ENCODE data around the gene FBXW11. TPM values are rescaled to one million over a fixed set of nuclear protein-coding genes. Genes with fewer than 3 reads are reported as not detected.

The FBXW11 gene
- total and polyA plus RNA-seq, 2 of the 13 experiments (the other 11 are each of a cell fraction or from before 2014, with no cell fraction given): 31.7 to 53.6 TPM

GRCh38 chr5:171975877-171976667 is 30.4 kb downstream of the FBXW11 start (continued):
- TF ChIP-seq ZNF800 (CRISPR knock-in tag; IDR thresholded peaks at IDR 0.05): no peak

DNA sequence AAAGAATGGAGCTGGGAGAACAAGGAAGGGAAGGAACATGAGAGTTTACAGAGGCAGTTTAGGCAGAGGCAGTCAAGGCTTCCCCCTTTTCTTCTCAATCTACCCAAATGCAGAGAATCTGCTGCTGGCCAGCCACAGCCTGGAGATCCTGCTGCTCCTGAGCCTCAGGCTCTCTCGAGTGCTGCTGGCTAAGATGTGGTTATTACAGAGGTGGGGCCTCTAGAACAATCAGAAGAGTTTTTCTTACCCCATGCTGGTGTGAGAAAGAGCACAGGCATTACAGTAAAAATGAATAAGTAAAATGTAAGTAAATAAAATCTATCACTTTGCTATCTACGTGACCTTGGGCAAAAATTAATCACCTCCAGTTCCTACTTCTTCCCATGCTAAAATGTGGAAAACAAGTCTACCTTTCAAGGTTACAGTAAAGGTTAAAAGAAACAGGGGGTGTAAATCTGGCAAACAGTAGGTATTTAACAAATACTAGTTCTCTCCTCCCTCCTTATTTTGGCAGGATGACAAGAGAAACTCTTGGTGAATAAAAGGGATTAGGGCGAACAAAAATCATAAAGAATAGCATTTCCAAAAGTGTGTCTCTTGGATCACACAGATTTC is 31.1 kb downstream of the FBXW11 start:
- H3K36me3 ChIP-seq (replicated peaks in 1 of 2; ENCODE audit: control insufficient read depth in 1 of 2, insufficient read depth in 2 of 2, low read length in 2 of 2): no peaks in the 10 kb centered on the region
- ATAC-seq (no peak), DNase-seq (ENCODE audit: low spot score) (no peak), FAIRE-seq (no peak)
- peaks cover 11% of the 10 kb centered on the region for H4K20me1 ChIP-seq (ENCODE audit: insufficient read depth, low read length)
- peaks cover 74% of the 10 kb centered on the region for H3K79me2 ChIP-seq (ENCODE audit: insufficient read depth, low read length)
- H3K4me2 ChIP-seq (ENCODE audit: low read depth, low read length): no peak overlapping the region
- peaks cover 10% of the 10 kb centered on the region for H3K9me3 ChIP-seq (ENCODE audit: low read length)
- in situ Hi-C loops (cut with HindIII; ENCODE audit: extremely low pct_ligation_motif_present, low pct_unique_long_range_greater_than_20kb): no loop called here
- TF ChIP-seq MTA3 (CRISPR knock-in tag; IDR thresholded peaks at IDR 0.05) (no peak), GATAD1 (CRISPR knock-in tag; IDR thresholded peaks at IDR 0.05) (no peak), ZNF678 (CRISPR knock-in tag; IDR thresholded peaks at IDR 0.05) (no peak), KAT2B (IDR thresholded peaks at IDR 0.05; ENCODE audit: borderline replicate concordance, low read depth, low read length) (no peak), RCOR2 (CRISPR knock-in tag; IDR thresholded peaks at IDR 0.05) (no peak), ZNF816 (CRISPR knock-in tag; IDR thresholded peaks at IDR 0.05; ENCODE audit: borderline replicate concordance) (no peak), FOXK2 (IDR thresholded peaks at IDR 0.05) (no peak), NR2F6 (IDR thresholded peaks at IDR 0.05) (no peak), NR2F6 (CRISPR knock-in tag; IDR thresholded peaks at IDR 0.05) (no peak), KDM6A (CRISPR knock-in tag; IDR thresholded peaks at IDR 0.05; ENCODE audit: low read depth) (no peak), LRRFIP1 (CRISPR knock-in tag; conservative IDR thresholded peaks at IDR 0.05) (no peak), RARG (CRISPR knock-in tag; IDR thresholded peaks at IDR 0.05; ENCODE audit: low read depth) (no peak), KDM1A (CRISPR knock-in tag; IDR thresholded peaks at IDR 0.05) (no peak), NFIB (CRISPR knock-in tag; IDR thresholded peaks at IDR 0.05; ENCODE audit: borderline replicate concordance) (no peak), CBFB (CRISPR knock-in tag; IDR thresholded peaks at IDR 0.05) (no peak), NFATC3 (CRISPR knock-in tag; IDR thresholded peaks at IDR 0.05) (no peak), PHF20 (CRISPR knock-in tag; IDR thresholded peaks at IDR 0.05) (no peak), XRCC5 (optimal IDR thresholded peaks at IDR 0.05; ENCODE audit: low read length) (no peak)
- H3K27ac ChIP-seq (ENCODE audit: extremely low read length, insufficient read depth, low read length): no peak overlapping the region
- no peak overlapping the region for H2AFZ ChIP-seq (ENCODE audit: low read length)
- ChIA-PET POLR2A (no interaction called here), CTCF (ENCODE audit: low intra/inter-chr PET ratio, low total read pairs) (no interaction called here)
- H3K4me1 ChIP-seq (ENCODE audit: insufficient read depth, low read length): peaks cover 15% of the 10 kb centered on the region
- intact Hi-C loops (cut with micrococcal nuclease; ENCODE audit: unreplicated experiment): no loop called here
- no peak overlapping the region for H3K4me3 ChIP-seq (replicated peaks in 1 of 3; ENCODE audit: insufficient read depth in 1 of 3, low read depth in 2 of 3, low read length in 3 of 3)
- H3K27me3 ChIP-seq (ENCODE audit: control insufficient read depth in 1 of 2, insufficient read depth in 2 of 2, low read length in 2 of 2): no peaks in the 10 kb centered on the region
- H3K9ac ChIP-seq (ENCODE audit: insufficient read depth, low read depth, low read length): no peak overlapping the region
- BruUV-seq (replicated peaks): no TSS peak
- 98% methylated on average over 3 of the region's 3 CpGs for WGBS (ENCODE audit: low lambda C conversion rate)

Data from HepG2 (cell line).